ENCODE measurements around the gene CASKIN2. TPM values are rescaled to one million over a fixed set of nuclear protein-coding genes. Genes with fewer than 3 reads are reported as not detected.

CASKIN2 gene
- total RNA-seq, 2 experiments from 2014 or later = 1.0 TPM; not detected in 1

- BruUV-seq (replicated peaks) = no TSS peak
- H3K27ac ChIP-seq (ENCODE audit: low read depth, low read length, poor library complexity, severe bottlenecking) = no peak overlapping the region
- TF ChIP-seq, protein P1, sequence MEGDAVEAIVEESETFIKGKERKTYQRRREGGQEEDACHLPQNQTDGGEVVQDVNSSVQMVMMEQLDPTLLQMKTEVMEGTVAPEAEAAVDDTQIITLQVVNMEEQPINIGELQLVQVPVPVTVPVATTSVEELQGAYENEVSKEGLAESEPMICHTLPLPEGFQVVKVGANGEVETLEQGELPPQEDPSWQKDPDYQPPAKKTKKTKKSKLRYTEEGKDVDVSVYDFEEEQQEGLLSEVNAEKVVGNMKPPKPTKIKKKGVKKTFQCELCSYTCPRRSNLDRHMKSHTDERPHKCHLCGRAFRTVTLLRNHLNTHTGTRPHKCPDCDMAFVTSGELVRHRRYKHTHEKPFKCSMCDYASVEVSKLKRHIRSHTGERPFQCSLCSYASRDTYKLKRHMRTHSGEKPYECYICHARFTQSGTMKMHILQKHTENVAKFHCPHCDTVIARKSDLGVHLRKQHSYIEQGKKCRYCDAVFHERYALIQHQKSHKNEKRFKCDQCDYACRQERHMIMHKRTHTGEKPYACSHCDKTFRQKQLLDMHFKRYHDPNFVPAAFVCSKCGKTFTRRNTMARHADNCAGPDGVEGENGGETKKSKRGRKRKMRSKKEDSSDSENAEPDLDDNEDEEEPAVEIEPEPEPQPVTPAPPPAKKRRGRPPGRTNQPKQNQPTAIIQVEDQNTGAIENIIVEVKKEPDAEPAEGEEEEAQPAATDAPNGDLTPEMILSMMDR (conservative IDR thresholded peaks at IDR 0.05; ENCODE audit: low read length) = no peak
- TF ChIP-seq EZH2phosphoT487 (IDR thresholded peaks at IDR 0.05; ENCODE audit: borderline replicate concordance, low read depth, low read length) = no peak
- H3K4me1 ChIP-seq (ENCODE audit: insufficient read depth, low read length, poor library complexity, severe bottlenecking) = peaks cover 5% of the 10 kb centered on the region
- no peaks in the 10 kb centered on the region for H3K9me3 ChIP-seq (ENCODE audit: low read length)
- H3K4me3 ChIP-seq (ENCODE audit: low read depth, low read length, poor library complexity, severe bottlenecking) = no peak overlapping the region
- H3K9me2 ChIP-seq (ENCODE audit: insufficient read depth, low read length) = no peaks in the 10 kb centered on the region
- no peaks in the 10 kb centered on the region for H4K20me1 ChIP-seq (ENCODE audit: insufficient read depth, low read length)
- ChIA-PET POLR2A (interaction anchor here (0.6 to 1.0 kb wide), 3 partner anchors 15 to 95 kb away, joined by 4 to 6 read pairs (median 4); no protein-coding TSS in a partner anchor), CTCF (ENCODE audit: unreplicated experiment) (no interaction called here)
- DNase-seq (ENCODE audit: low spot score) = no peak
- H3K79me2 ChIP-seq (ENCODE audit: insufficient read depth, low read depth, low read length) = no peaks in the 10 kb centered on the region
- H3K36me3 ChIP-seq (ENCODE audit: insufficient read depth, low read length) = no peaks in the 10 kb centered on the region
- intact Hi-C loops (cut with micrococcal nuclease; ENCODE audit: unreplicated experiment) = no loop called here
- H3K4me2 ChIP-seq (ENCODE audit: low read length) = no peak overlapping the region
- no peak overlapping the region for H2AFZ ChIP-seq (ENCODE audit: low read length)
These were observed 33.0 kb downstream of the CASKIN2 start for GRCh38 chr17:75482098-75482942.

GRCh38 chr17:75481194-75482068 is 33.9 kb downstream of the CASKIN2 start:
- no peak overlapping the region for H3K4me3 ChIP-seq (ENCODE audit: low read depth, low read length, poor library complexity, severe bottlenecking)
- no peak for DNase-seq (ENCODE audit: low spot score)
- intact Hi-C loops (cut with micrococcal nuclease; ENCODE audit: unreplicated experiment) = no loop called here
- ChIA-PET POLR2A (interaction anchor here (0.8 kb wide), 1 partner anchor 14 kb away, joined by 6 read pairs; no protein-coding TSS in a partner anchor), CTCF (ENCODE audit: unreplicated experiment) (no interaction called here)
- H3K9me3 ChIP-seq (ENCODE audit: low read length) = no peaks in the 10 kb centered on the region
- BruUV-seq (replicated peaks) = no TSS peak
- no peak overlapping the region for H2AFZ ChIP-seq (ENCODE audit: low read length)
- TF ChIP-seq EZH2phosphoT487 (IDR thresholded peaks at IDR 0.05; ENCODE audit: borderline replicate concordance, low read depth, low read length) = no peak
- TF ChIP-seq, protein P1 (conservative IDR thresholded peaks at IDR 0.05; ENCODE audit: low read length) = no peak
- H3K4me1 ChIP-seq (ENCODE audit: insufficient read depth, low read length, poor library complexity, severe bottlenecking) = no peaks in the 10 kb centered on the region
- H3K27ac ChIP-seq (ENCODE audit: low read depth, low read length, poor library complexity, severe bottlenecking) = no peak overlapping the region
- no peaks in the 10 kb centered on the region for H4K20me1 ChIP-seq (ENCODE audit: insufficient read depth, low read length)
- no peaks in the 10 kb centered on the region for H3K9me2 ChIP-seq (ENCODE audit: insufficient read depth, low read length)
- no peaks in the 10 kb centered on the region; the same call in 1 of the 2 replicates for H3K36me3 ChIP-seq (ENCODE audit: insufficient read depth, low read length)
- H3K4me2 ChIP-seq (ENCODE audit: low read length) = no peak overlapping the region
- no peaks in the 10 kb centered on the region for H3K79me2 ChIP-seq (ENCODE audit: insufficient read depth, low read depth, low read length)

All from OCI-LY7 (cell line).